Activated CD4-positive, alpha-beta T cell treated with anti-CD3 and anti-CD28 coated beads for 1 hour (primary cell): Measurements from ENCODE around the gene AMMECR1.

Experiments
- DNase-seq: peaks from one replicate; pipeline ENCODE4 v3.0.0-alpha.2; 2020

The AMMECR1 gene

DNA sequence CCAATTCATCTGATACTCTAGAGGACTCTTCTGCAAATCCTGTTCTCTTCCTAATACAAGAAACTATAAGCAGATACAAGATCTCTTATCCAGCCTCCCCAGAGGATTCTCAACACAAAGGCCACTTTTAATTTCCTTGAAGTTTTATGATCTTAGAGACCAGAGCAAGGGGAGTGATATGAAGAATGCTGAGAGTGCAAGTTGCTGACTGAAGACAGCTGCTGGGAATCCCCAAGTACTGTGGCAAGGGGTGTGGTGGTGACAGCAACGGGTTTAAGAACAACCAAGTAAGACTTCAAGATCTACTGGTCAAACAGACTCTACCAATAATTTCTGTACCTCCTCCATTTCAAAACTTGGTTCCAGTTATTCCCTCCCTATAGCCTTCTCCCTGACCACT lies 7.0 kb downstream of the AMMECR1 start:
- DNase-seq: peak; percentile 7

DNA sequence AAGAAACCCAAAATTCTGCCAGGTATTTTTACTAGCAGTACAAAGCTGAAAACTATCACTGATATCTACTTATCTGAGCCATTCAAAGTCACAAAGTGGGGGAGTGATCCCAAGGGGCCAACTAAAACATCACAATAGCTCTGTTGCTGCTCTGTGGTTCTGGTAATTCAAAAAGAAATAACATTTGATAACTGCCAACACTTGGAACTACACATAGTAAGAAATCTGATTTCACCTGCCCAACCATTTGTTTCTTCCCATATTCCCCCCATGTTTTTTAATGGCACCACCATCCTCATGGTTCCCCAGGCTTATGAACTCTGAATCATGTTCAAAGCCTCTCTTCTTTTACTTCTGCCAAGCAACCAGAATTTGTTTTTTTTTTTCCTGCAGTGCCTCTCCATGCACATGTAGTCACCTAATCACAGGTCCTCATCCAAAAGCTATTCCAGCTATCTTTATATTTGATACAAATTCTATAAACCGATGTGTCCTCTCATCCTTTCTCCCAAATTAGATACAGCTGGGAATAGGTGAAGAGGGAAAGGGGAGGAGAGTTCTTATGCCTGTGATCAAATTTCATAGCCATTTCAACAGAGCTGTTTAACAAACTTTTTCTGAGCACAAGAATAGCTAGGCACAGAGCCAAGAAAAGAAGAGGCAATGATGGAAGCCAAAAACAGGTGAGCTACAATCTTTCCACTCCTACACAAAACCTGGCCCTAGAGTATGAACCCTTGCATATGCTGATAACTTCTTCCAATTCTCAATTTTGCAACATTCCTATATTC lies 7.7 kb downstream of the AMMECR1 start:
- DNase-seq: no peak

DNA sequence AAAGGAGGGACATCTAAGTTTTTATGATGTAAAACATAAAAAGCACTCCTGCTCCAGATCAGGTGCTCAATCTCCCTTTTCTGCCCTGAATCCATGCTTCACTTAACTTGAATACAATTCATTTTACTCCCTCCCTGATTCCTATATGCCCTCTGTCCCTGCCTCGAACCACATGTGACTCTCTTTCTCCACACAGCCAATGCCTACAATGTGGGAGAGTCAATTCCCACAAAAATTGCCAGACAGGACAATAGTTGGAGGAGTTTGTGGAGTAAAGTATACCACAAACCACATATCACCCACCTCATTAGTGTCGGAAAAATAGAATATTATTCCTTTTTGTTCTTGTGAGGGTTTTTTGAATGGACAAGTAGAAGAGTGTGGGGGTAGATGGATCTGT lies 9.7 kb downstream of the AMMECR1 start:
- no peak for DNase-seq

DNA sequence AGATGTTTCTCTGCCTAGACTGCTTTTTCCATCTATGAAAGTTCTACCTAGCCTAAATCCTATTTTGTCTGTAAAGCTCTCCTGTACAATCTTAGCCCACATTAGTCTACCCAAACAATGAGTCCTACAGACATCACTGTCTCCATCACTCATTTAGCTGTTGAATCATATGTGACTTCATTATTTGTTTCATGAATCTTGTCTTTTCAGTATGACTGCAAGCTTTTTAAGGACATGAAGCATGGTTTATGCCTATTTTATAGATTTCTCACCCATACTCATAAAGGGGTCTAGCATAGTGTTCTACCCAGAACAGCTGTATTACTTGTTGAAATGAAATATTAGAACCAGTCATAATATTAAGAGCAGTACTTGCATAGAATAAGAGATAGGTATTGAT lies 13.0 kb downstream of the AMMECR1 start:
- DNase-seq: no peak

DNA sequence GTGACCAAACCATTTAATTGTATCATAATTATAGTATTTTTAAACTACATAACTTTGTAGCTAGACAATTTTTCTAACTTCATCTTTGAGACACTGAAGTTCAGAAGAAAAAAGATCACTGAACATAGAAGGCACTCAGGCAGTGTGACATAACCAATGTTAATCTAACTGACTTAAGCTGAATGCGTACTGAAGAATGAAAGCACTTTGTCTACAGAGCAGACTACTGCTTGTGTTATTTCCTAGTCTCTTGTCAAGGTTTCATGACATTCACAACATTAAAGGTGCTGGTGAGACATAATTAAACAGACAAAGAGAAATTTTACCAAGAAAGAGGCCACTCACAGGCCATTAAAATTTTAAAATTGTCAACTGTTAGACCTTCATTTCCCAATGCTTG lies 13.5 kb downstream of the AMMECR1 start:
- no peak for DNase-seq

DNA sequence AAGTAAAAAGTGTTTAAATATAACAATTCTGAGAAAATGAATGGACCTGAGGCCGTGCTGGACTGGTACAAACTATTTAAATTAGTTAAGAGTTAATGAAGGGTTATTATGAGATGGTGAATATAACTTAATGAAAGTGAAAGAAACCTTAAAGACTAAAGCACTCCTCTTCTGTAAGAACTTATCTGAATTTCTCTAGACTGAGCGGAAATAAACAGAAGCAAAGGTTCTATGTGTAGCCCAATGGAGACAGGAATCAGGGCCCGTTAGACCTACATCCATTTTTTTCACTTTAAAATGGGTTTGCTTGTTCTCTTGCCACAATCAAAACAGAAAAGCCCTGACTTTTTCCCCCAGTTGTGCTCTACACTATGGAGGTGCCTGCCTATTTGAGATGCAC lies 14.9 kb downstream of the AMMECR1 start:
- no peak for DNase-seq

DNA sequence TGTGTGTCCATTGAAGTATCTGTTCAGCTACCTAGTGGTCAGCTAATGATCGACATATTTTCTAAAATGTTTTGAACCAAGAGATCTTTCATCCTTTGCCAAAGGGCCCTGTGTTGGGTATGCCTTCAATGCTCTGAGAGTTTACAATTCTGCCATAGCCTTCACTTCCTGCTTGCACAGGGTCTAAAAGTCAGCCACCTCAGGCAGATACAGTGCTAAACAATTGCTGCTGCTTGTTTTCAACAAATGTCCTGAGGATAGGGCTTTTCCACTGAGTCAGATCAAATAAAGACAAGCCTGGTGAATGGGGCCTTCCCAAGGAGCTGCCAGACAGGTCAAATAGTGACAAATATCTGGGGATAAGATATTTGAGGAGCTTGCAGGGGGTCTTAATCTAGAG lies 16.7 kb downstream of the AMMECR1 start:
- no peak for DNase-seq

DNA sequence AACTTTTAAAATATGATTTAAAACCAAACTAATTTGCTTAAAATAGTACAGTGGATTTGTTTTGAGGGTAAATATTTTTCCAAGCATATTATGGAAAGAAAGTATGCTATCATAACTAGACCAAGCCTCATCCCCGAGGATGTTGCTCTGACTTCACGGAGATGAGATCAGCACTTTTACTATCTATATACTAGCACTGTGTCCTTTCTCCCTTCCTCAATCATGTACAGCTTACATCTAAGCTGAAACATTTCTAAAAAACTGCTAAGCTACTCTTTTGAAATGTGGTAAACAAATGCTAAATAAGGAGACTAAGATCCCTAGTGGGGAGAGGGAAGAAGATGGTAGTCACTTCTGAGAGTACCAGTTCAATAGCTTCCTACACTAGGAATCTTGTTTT lies 23.8 kb downstream of the AMMECR1 start:
- DNase-seq: no peak

DNA sequence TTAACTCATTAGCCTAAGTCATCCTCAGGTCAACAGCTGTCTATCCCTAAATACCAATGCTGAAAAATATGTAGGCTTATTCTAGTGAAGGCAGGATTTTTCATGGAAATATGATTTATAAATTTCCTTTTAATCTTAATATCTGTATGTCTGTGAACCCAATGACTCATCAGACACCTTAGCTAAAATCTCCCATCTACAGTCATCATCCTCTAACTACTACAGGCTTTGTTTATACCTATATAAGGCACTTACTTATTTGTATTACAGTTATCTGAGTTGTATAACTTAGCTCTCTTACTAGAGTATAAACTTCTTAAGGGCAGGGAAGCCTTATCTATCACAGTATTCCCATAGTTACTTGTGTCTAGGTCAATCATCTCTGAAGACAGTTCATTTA lies 24.2 kb downstream of the AMMECR1 start:
- DNase-seq: no peak

DNA sequence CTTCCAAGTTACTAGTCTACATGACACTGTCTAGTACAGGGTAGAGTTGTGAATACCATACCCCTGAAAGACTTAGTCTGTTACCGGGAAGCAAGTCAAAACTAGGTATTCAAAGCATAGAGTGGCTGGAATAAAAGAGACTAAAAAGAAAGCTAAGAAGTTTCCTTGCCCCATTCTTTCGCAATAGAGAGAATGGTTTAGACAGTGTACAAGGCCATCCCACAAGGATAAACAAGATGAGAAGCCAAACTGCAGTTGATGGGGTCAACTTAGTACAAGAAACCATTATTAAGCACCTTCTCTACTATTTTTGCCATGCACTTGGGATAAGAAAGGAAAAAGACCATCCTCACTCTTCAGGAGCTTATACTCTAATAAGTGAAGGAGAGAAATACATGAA lies 30.3 kb downstream of the AMMECR1 start:
- no peak for DNase-seq

DNA sequence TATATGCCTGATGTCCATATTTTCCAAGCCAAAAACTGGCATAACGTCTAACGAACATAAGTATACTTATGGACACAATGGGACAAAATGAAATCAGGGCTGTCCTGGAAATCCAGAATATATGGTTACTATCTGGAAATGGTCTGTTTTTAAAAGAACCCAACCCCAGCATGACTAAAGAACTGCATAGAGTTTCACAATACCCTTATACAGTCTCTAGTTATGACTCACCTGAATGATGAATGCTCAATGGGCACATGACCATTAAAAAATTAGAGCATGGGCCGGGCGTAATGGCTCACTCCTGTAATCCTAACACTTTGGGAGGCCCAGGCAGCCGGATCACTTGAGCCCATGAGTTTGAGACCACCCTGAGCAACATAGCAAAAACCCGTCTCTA lies 31.8 kb downstream of the AMMECR1 start:
- no peak for DNase-seq

DNA sequence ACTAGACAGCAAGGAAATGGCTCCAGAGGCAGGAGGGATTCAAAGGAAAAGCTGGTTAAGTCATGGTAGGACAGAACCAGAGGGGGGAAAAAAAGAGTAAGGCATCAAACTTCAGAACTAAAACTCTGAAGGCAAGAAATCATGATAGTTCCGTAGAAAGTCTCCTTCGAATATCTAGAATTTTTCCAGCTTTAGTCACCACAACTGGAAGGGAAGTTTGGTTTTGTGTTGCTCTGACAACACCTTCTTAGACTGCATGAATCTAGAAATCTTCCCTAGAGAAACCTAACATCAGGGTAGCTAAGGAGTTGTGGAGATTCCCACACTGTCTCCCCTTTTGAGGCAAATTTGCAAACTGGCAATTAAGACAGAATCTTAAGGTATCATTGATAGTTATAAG lies 33.7 kb downstream of the AMMECR1 start:
- DNase-seq: no peak

DNA sequence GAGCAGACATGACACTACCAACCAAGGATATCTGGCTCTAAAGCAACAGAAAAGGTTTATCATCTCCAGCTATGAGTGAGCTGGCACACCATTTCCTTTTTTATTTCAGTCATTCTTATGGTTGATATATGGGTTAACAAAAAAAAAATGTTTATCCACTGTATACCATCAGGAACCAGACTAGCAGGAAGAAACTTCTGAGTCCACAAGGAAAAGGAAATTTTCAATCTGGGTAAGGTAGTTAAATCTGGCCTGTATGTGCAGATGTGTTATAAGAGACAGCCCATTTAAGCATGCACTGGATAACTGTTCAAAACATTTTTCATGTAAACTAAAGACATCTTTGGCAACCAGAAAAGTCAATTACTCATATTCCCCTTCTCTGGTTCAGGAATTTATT lies 35.0 kb downstream of the AMMECR1 start:
- DNase-seq: no peak

DNA sequence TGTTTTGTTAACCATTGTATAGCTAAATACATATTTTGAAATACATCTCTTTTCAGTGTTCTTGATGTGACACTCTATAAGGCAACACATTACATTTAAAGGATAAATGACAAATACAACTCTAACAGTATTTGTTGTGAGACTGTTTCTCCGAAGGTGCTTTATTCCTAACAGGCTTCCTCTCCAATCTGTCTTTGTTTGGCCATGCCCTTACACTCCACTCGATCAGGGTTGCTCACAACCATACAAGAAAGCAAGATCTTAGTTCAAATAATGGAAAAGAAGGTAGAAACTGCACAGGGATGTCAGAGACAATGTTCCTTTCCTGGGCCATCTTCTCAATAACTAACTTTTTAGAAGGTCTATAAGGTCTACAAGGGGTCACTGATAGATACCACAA lies 36.5 kb downstream of the AMMECR1 start:
- DNase-seq: no peak

DNA sequence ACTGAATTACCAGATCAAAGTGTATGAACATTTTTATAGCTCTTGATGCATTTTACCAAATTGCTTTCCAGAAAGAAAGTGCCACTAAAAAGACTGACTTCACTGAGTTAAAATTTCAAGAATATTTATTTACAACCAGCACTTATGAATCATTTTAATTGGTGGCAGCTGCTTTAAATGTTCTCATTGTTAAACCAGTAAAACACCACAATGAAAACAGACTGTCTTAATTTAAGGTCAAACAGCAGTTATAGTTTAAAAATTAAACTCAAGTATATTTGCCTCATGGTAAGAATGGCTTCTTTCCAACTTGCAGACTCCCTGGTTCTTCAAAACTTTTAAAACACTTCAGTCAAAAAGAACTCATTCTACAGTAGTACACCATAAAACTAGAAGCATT lies 36.9 kb downstream of the AMMECR1 start:
- DNase-seq: no peak

DNA sequence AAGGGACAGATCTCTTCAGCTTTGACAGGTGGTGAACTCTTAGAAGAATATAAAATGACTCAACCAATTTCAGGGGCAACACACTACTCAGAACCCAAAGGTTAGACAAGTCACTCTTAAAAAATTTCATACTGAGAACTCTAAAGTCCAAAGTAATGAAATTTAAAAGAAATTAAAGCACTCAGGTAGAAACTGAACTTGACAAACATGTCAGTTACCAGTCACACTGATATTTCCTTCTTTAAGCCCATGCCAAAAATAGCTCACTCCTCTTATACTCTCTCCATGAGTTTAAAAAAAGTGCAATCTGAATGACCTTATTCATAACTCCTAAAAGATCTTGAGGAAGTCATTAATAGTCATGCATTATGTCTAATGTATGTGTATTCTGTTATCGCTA lies 40.3 kb downstream of the AMMECR1 start:
- DNase-seq: no peak

DNA sequence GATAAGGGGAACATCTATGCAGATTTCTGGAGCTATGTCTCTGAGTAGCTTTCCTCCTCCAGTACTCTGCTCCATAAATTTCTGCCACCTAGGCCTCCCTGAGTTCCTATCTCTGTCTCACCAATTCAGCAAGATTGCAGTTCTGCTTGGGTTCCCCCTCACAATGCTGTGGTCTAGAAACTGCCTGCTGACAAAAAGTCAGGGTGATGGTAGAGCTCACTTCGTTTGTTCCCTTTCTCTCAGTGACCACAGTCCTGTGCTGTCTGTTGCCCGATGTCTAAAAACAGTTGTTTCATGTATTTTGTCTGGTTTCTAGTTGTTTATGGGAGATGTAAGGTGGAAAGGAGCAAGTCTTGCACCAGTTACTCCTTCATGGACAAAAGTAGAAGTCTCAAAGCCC lies 41.1 kb downstream of the AMMECR1 start:
- DNase-seq: no peak

DNA sequence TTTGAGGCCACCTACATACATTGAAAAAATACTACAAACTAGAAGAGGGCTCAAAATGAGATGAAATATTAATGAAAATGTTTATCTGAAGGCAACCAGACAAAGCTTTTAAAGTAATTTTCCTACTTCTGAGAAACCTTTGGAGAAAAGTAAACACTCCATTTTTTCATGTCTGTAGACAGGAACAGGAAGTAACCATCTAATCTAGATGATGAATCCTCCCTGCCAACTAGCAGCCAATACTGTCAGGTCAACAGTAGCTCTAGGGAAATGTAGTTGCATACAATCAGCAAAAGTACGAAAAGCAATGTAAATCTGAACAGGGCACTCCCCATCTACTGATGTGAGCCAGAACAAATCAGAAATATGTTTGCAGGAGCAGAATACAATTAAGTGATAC lies 49.0 kb downstream of the AMMECR1 start:
- DNase-seq: no peak

DNA sequence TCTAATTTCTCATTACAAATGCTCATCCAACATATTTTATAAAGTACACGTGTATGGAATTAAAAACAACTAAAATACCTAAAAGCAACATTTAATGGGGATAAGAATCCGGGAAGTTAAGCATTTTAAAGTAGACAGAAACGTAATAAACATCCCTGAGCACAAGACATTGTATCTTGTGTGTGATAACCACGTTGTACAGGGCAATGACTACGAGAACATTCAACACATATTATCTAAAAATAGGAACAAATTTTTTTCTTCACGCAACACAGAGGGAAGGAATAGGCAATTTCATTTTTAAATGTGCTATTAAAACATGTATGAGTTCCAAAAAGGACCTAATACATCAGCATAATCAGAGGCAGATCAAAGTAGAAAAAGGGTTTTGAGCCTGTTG lies 49.5 kb downstream of the AMMECR1 start:
- DNase-seq: no peak

DNA sequence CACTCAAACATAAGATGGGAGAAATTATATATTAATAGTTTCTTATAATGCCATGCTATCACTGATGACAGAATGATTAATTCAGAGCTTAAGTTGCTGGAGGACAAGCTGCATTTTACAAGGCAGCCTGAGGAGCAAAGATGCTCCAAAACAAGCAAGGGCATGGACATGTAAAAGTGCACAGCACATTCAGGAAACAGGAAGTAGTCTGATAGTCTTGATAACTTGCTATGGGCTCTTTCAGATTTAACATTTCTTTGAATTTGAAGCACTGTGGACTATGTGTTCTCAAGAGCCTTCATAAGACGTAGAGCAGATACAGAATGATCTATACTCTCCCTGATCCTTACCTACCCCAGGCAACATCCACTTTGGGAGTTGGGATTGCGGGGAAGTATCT lies 50.0 kb downstream of the AMMECR1 start:
- DNase-seq: no peak

DNA sequence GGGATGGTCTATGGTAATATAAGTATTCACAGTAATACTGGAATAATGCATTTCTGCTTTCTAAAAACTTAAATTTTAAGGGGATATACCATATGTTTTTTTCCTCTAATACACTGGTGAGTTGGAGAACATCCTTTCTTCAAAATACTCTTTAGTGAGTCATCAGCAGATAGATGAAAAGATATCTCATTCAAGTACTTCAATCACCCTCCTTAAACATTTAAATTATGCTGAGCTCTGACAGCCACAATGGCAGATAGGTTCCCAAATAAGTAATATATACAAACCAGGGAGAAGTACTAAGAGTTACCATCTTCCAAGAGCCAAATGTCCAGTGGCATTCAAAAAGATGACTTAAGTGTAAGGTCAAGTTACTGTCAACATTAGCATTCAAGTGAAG lies 52.2 kb downstream of the AMMECR1 start:
- DNase-seq: no peak

DNA sequence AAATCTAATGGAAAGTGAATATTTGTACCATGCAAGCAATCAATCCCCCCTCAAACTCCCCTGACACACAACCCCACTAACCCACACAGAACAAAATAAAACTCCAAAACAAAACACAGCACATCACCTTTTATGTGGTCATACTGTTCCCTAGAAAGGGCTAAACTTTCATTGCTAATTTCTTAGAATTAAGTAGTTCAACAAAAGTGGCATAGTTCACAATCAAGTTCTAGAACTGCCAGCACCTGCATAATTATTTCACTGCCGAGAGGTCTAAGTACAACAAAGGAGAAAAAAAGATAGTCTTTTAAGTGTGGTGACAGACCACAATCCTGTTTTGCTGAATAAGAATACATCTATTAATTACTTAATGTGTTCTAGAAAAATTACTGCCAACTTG lies 58.8 kb downstream of the AMMECR1 start:
- no peak for DNase-seq

DNA sequence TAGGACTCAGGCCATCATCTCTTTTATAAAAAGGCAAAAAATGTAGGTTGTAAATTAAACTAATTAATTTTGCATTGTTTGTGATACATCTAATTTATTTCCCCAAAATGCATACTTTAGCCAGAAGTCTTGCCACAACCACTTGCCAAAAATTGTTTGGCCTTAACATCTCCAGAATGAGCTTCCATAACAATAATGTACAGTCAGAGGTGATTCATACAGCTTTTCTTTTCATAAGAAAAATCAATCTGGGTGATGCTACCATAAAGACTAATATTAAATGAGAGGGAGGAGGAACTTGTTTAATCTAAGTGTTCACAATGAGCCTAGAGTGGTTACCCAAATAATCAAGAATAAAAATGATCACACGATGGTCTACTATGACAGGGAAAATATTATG lies 59.3 kb downstream of the AMMECR1 start:
- no peak for DNase-seq

DNA sequence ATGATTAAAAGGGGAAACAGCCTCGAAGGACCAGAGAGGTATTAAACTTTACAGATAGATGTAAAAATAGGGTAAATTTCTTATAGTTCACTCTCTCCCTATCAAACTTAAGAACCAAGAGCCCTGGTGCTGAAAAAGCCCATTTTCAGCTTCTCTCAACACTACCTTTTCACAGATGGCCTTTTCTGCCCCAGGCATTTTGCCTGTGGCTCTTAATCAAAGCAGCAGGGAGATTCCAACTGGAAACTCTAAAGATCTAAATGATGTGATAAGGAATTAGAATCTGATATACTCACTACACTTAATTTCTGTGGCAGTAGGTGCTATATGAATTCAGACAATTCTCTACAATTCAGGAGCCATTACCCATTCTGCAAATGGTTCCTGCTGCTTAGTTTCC lies 60.0 kb downstream of the AMMECR1 start:
- DNase-seq: no peak

DNA sequence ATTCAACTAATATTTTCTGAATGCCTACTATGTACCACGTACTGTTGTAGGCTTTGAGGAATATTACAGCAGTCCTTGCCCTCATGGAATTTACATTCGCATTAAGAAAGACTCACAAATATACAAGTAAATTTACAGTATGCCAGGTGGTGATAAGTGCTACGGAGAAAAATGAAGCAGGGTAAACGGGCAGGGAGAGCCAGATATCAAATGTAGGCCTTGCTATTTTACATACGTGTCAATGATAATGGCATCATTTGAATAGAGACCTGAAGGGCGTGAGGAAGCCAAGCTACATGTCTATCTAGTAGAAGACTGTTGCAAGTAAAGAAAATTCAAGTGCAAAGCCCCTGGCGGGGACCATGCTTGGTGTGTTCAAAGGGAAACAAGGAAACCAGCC lies 65.2 kb downstream of the AMMECR1 start:
- no peak for DNase-seq

DNA sequence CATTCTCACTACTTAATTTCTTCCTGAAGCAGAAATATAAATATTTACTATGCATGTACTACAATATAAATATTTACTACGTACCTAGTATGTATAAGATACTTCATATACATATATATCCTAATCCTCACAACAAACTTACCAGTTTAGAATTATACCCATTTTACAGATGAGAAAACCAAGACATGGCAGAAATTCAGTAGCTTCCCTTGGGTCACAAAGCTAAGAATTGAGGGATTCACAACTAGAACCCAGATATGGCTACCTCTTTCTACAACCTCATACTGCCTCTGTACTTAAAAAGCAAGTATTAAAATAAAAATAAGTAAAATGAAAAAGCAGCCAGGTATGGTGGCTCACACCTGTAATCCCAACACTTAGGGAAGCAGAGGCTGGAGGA lies 65.9 kb downstream of the AMMECR1 start:
- no peak for DNase-seq
